Endothelial cell of umbilical vein (primary cell): Measurements from ENCODE around the gene MROH8. TPM values are rescaled to one million over a fixed set of nuclear protein-coding genes. Genes with fewer than 3 reads are reported as not detected.

Experiments used
- BruUV-seq: library from RNA; stranded (reverse); fragments of 400-500 nt; replicated peaks from 2 replicates; lab custom pipeline; 2021; lab: Mats Ljungman, UMichigan
- CTCF ChIA-PET: fragments of 300-600, 350-600 bp; sonication (Branson Sonifier 250); formaldehyde crosslinking; loops from one replicate; lab custom pipeline; 2021; ENCODE audit warnings: antibody characterized with exemption, inconsistent platforms; lab: Charles Lee
- POLR2A ChIA-PET: fragments of 300-600, 350-600 bp; sonication (Branson Sonifier 250); formaldehyde crosslinking; loops from one replicate; lab custom pipeline; 2021; ENCODE audit warnings: antibody characterized with exemption, inconsistent platforms; lab: Charles Lee
- DNase-seq: peaks from one replicate; pipeline ENCODE4 v3.0.0-alpha.2; 2011; ENCODE audit warnings: low read depth, low spot score
- FAIRE-seq: peaks from 2 replicates; lab custom pipeline; 2011; peaks lifted over from hg19 to GRCh38; lab: Jason Lieb, UNC
- H2AFZ ChIP-seq: 2 replicates; pipeline ENCODE4 v1.6.0; 2012; ENCODE audit warnings: low read depth, low read length, control low read depth, inconsistent platforms
- H3K27ac ChIP-seq: 2 replicates; pipeline ENCODE4 v1.5.1; 2011; ENCODE audit warnings: low read depth, mild to moderate bottlenecking, control low read depth, low read length, moderate library complexity; ENCODE audit not compliant: insufficient read depth
- H3K27me3 ChIP-seq, 2 experiments: 2 replicates each; pipeline versions ENCODE4 v1.6.0 to v1.6.1; 2011; ENCODE audit warnings: low read length in 2 of 2, mixed read lengths in 1 of 2; ENCODE audit not compliant: control insufficient read depth in 2 of 2, insufficient read depth in 2 of 2
- H3K36me3 ChIP-seq, 2 experiments: 2 replicates in 1 of 2; 3 replicates in 1 of 2; pipeline ENCODE4 v1.5.1; 2011; ENCODE audit warnings: low read length in 2 of 2, mild to moderate bottlenecking in 1 of 2, moderate library complexity in 1 of 2; ENCODE audit not compliant: control insufficient read depth in 2 of 2, insufficient read depth in 2 of 2; ENCODE audit errors: extremely low read depth in 1 of 2
- H3K4me1 ChIP-seq: 3 replicates; pipeline ENCODE4 v1.5.1; 2011; ENCODE audit warnings: mild to moderate bottlenecking, low read length; ENCODE audit not compliant: control insufficient read depth, insufficient read depth; ENCODE audit errors: extremely low read depth
- H3K4me2 ChIP-seq: 2 replicates; pipeline ENCODE4 v1.6.1; 2011; ENCODE audit warnings: low read length, control low read depth, mixed read lengths; ENCODE audit not compliant: insufficient read depth
- H3K4me3 ChIP-seq, 3 experiments: fragments of 200-600 bp in 1 of 3; sonication (generic), shearing (Covaris generic) in 1 of 3; replicated peaks in 1 of 3; 2 replicates each; pipeline ENCODE4 v1.5.1; 2011 to 2016; ENCODE audit warnings: control low read depth in 3 of 3, low read length in 3 of 3, mild to moderate bottlenecking in 2 of 3, inconsistent platforms in 1 of 3, low read depth in 1 of 3, moderate library complexity in 1 of 3; ENCODE audit not compliant: insufficient read depth in 1 of 3
- H3K79me2 ChIP-seq: 2 replicates; pipeline ENCODE4 v1.6.0; 2012; ENCODE audit warnings: low read length, inconsistent platforms; ENCODE audit not compliant: control insufficient read depth, insufficient read depth
- H3K9ac ChIP-seq: replicated peaks from 2 replicates; pipeline ENCODE3; 2011; ENCODE audit warnings: low read length, control low read depth; ENCODE audit not compliant: insufficient read depth; ENCODE audit errors: extremely low read depth
- H3K9me1 ChIP-seq: replicated peaks from 3 replicates; pipeline ENCODE4 v1.6.0; 2011; ENCODE audit warnings: mild to moderate bottlenecking, low read length; ENCODE audit not compliant: control insufficient read depth, insufficient read depth; ENCODE audit errors: extremely low read depth
- H3K9me3 ChIP-seq: replicated peaks from 2 replicates; pipeline ENCODE4 v1.5.1; 2012; ENCODE audit warnings: low read length, inconsistent platforms; ENCODE audit not compliant: control insufficient read depth, insufficient read depth
- H4K20me1 ChIP-seq: replicated peaks from 2 replicates; pipeline ENCODE3; 2011; ENCODE audit warnings: mild to moderate bottlenecking, low read length; ENCODE audit not compliant: control insufficient read depth, insufficient read depth; ENCODE audit errors: extremely low read depth
- EZH2 ChIP-seq: IDR thresholded peaks from 2 replicates; pipeline ENCODE4 v1.6.1; 2012; ENCODE audit warnings: borderline replicate concordance, low read depth, mild to moderate bottlenecking, moderate library complexity, low read length, inconsistent platforms; ENCODE audit not compliant: severe bottlenecking
- FOS ChIP-seq: IDR thresholded peaks from 2 replicates; pipeline ENCODE4 v1.6.1; 2011; ENCODE audit warnings: mild to moderate bottlenecking, low read length, moderate library complexity, borderline replicate concordance; ENCODE audit not compliant: insufficient read depth
- GATA2 ChIP-seq: IDR thresholded peaks from 2 replicates; pipeline ENCODE4 v1.7.0; 2011; ENCODE audit warnings: low read depth, mild to moderate bottlenecking, moderate library complexity, mixed read lengths, low read length; ENCODE audit not compliant: insufficient read length, insufficient read depth
- JUN ChIP-seq: IDR thresholded peaks from 2 replicates; pipeline ENCODE4 v1.6.1; 2011; ENCODE audit warnings: borderline replicate concordance, low read depth; ENCODE audit not compliant: insufficient read length, insufficient read depth
- MYC ChIP-seq: IDR thresholded peaks from one replicate; pipeline ENCODE4 v1.6.1; 2011; ENCODE audit warnings: mild to moderate bottlenecking, low read depth, low read length
- POLR2A ChIP-seq: IDR thresholded peaks from 2 replicates; pipeline ENCODE4 v1.6.1; 2012; ENCODE audit warnings: low read depth, mild to moderate bottlenecking, control low read depth, low read length
- POLR2AphosphoS5 ChIP-seq: IDR thresholded peaks from 2 replicates; pipeline ENCODE4 v1.6.1; 2012; ENCODE audit warnings: low read depth, mild to moderate bottlenecking, control low read depth, low read length, moderate library complexity; ENCODE audit not compliant: insufficient read depth
- dilution Hi-C: fragments of 300-500 bp; cut with MboI; formaldehyde crosslinking; loops from one replicate; pipeline ENCODE4 v1.15.0; 2019; ENCODE audit warnings: low sequenced_read_pairs; ENCODE audit not compliant: extremely low pct_ligation_motif_present
- intact Hi-C: fragments of 100-400 bp; cut with micrococcal nuclease; formaldehyde crosslinking; loops from one replicate; pipeline ENCODE4 v1.10.0; 2022
- polyA plus RNA-seq, 4 experiments: library from polyadenylated mRNA; depleted of rRNA in 3 of 4; stranded (reverse) in 3 of 4; unstranded in 1 of 4; fragments of >200 nt; gene quantifications; 2 replicates each; pipeline versions ENCODE4 v1.2.1 to v1.2.3, GENCODE V29; 2011 to 2012; ENCODE audit warnings: missing spikeins in 1 of 4
- total RNA-seq: library from RNA; stranded (reverse); gene quantifications from 2 replicates; pipeline ENCODE4 v1.2.3, GENCODE V29; 2021
- TF ChIP-seq, protein P1 (sequence below): IDR thresholded peaks from 2 replicates; pipeline ENCODE4 v1.6.1; 2011; ENCODE audit not compliant: insufficient read depth, insufficient read length
- TF ChIP-seq, protein P2 (sequence below), 2 donors: IDR thresholded peaks; 1 replicate in 1 of 2; 2 replicates in 1 of 2; pipeline ENCODE4 v1.5.1; 2011; ENCODE audit warnings: low read length in 2 of 2, mild to moderate bottlenecking in 2 of 2, moderate library complexity in 2 of 2, control low read depth in 1 of 2, inconsistent platforms in 1 of 2, low read depth in 1 of 2; ENCODE audit not compliant: insufficient read depth in 1 of 2; ENCODE audit errors: extremely low read depth in 1 of 2

MROH8 gene
- total and polyA plus RNA-seq, 2 donors (not counting 3 experiments of a cell fraction or from before 2014, with no cell fraction given): 1.3 to 1.5 TPM

DNA sequence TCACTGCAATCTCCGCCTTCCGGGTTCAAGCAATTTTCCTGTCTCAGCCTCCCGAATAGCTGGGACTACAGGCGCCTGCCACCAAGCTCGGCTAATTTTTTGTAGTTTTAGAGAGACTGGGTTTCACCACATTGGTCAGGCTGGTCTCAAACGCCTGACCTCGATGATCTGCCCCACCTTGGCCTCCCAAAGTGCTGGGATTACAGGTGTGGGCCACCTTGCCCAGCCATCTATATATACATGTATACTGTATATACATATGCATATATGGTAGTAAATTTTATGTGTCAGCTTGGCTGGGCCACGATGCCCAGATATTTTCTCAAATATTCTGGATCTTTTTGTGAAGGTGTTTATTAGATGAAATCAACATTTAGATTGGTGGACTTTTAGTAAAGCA, 102.3 kb downstream of the MROH8 start:
- no peaks in the 10 kb centered on the region for H3K9me3 ChIP-seq
- no peaks in the 10 kb centered on the region for H3K27me3 ChIP-seq
- DNase-seq (no peak), FAIRE-seq (no peak)
- no peaks in the 10 kb centered on the region for H3K36me3 ChIP-seq
- intact Hi-C loops (no loop called here), dilution Hi-C loops (no loop called here)
- no peak for TF ChIP-seq POLR2A
- TF ChIP-seq, protein P1, sequence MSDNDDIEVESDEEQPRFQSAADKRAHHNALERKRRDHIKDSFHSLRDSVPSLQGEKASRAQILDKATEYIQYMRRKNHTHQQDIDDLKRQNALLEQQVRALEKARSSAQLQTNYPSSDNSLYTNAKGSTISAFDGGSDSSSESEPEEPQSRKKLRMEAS: no peak
- TF ChIP-seq FOS: no peak
- no peak for TF ChIP-seq MYC
- no peak for TF ChIP-seq POLR2AphosphoS5
- no peaks in the 10 kb centered on the region for H4K20me1 ChIP-seq
- H3K4me1 ChIP-seq: no peaks in the 10 kb centered on the region
- H3K4me3 ChIP-seq: no peak overlapping the region
- no peak overlapping the region for H3K4me2 ChIP-seq
- no peaks in the 10 kb centered on the region for H3K9me1 ChIP-seq
- POLR2A ChIA-PET: no interaction called here
- H3K9ac ChIP-seq: no peak overlapping the region
- H3K27ac ChIP-seq: no peak overlapping the region
- BruUV-seq: no TSS peak
- H2AFZ ChIP-seq: no peak overlapping the region
- CTCF ChIA-PET: interaction anchor here (0.7 kb wide), 1 partner anchor 9 kb away, joined by 3 read pairs; no protein-coding TSS in a partner anchor
- H3K79me2 ChIP-seq: peaks cover 34% of the 10 kb centered on the region

GRCh38 chr20:37075932-37076685, 103.2 kb downstream of the MROH8 start:
- H3K9me3 ChIP-seq: no peaks in the 10 kb centered on the region
- no peak overlapping the region for H3K27ac ChIP-seq
- H2AFZ ChIP-seq: no peak overlapping the region
- no peaks in the 10 kb centered on the region for H3K27me3 ChIP-seq
- BruUV-seq: no TSS peak
- ChIA-PET CTCF (no interaction called here), POLR2A (no interaction called here)
- no peak for DNase-seq
- H3K9ac ChIP-seq: no peak overlapping the region
- no peak for FAIRE-seq
- dilution Hi-C loops (no loop called here), intact Hi-C loops (no loop called here)
- no peak overlapping the region for H3K4me3 ChIP-seq
- TF ChIP-seq GATA2 (no peak), POLR2AphosphoS5 (no peak), FOS (no peak), POLR2A (no peak), EZH2 (no peak), MYC (no peak), JUN (no peak)
- TF ChIP-seq, protein P1: no peak
- TF ChIP-seq, protein P2, sequence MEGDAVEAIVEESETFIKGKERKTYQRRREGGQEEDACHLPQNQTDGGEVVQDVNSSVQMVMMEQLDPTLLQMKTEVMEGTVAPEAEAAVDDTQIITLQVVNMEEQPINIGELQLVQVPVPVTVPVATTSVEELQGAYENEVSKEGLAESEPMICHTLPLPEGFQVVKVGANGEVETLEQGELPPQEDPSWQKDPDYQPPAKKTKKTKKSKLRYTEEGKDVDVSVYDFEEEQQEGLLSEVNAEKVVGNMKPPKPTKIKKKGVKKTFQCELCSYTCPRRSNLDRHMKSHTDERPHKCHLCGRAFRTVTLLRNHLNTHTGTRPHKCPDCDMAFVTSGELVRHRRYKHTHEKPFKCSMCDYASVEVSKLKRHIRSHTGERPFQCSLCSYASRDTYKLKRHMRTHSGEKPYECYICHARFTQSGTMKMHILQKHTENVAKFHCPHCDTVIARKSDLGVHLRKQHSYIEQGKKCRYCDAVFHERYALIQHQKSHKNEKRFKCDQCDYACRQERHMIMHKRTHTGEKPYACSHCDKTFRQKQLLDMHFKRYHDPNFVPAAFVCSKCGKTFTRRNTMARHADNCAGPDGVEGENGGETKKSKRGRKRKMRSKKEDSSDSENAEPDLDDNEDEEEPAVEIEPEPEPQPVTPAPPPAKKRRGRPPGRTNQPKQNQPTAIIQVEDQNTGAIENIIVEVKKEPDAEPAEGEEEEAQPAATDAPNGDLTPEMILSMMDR (IDR thresholded peaks at IDR 0.05; ENCODE audit: extremely low read depth in 1 of 2, insufficient read depth in 1 of 2, low read depth in 1 of 2, low read length in 2 of 2): no peak
- no peaks in the 10 kb centered on the region for H3K9me1 ChIP-seq
- H3K4me2 ChIP-seq: no peak overlapping the region
- H3K4me1 ChIP-seq: no peaks in the 10 kb centered on the region
- H4K20me1 ChIP-seq: no peaks in the 10 kb centered on the region
- H3K36me3 ChIP-seq: no peaks in the 10 kb centered on the region
- peaks cover 33% of the 10 kb centered on the region for H3K79me2 ChIP-seq
